Keratinocyte (primary cell): ENCODE results near the gene TTLL5. TPM values are rescaled to one million over a fixed set of nuclear protein-coding genes. Genes with fewer than 3 reads are reported as not detected.
A peak's percentile ranks its signal among the peaks of the same experiment; 100 is the strongest.

Experiments used
- DNase-seq: peaks from one replicate; pipeline ENCODE4 v3.0.0-alpha.2; 2011; ENCODE audit warnings: low read depth, missing footprints, low spot score
- FAIRE-seq: peaks from 2 replicates; lab custom pipeline; 2011; peaks lifted over from hg19 to GRCh38; lab: Jason Lieb, UNC
- H2AFZ ChIP-seq: 2 replicates; pipeline ENCODE4 v1.6.0; 2012; ENCODE audit warnings: low read length, control low read depth, inconsistent platforms; ENCODE audit not compliant: control insufficient read depth
- H3K27ac ChIP-seq: 2 replicates; pipeline ENCODE4 v1.5.1; 2011; ENCODE audit warnings: low read length; ENCODE audit not compliant: control insufficient read depth, insufficient read depth
- H3K27me3 ChIP-seq: 3 replicates; pipeline ENCODE4 v1.6.0; 2011; ENCODE audit warnings: low read length; ENCODE audit not compliant: control insufficient read depth, insufficient read depth; ENCODE audit errors: extremely low read depth
- H3K36me3 ChIP-seq, 2 experiments: 2 replicates in 1 of 2; 3 replicates in 1 of 2; pipeline ENCODE4 v1.5.1; 2011; ENCODE audit warnings: low read length in 2 of 2, mild to moderate bottlenecking in 1 of 2; ENCODE audit not compliant: control insufficient read depth in 2 of 2, insufficient read depth in 2 of 2; ENCODE audit errors: extremely low read depth in 1 of 2
- H3K4me1 ChIP-seq: 3 replicates; pipeline ENCODE4 v1.5.1; 2011; ENCODE audit warnings: low read length; ENCODE audit not compliant: control insufficient read depth, insufficient read depth; ENCODE audit errors: extremely low read depth
- H3K4me2 ChIP-seq: 3 replicates; pipeline ENCODE4 v1.6.0; 2011; ENCODE audit warnings: low read depth, low read length; ENCODE audit not compliant: control insufficient read depth, insufficient read depth; ENCODE audit errors: extremely low read depth
- H3K4me3 ChIP-seq, 3 experiments: fragments of 200-600 bp in 1 of 3; sonication (generic) in 1 of 3; 2 replicates in 2 of 3; 3 replicates in 1 of 3; pipeline ENCODE4 v1.5.1; 2011 to 2016; ENCODE audit warnings: low read length in 3 of 3, mild to moderate bottlenecking in 3 of 3, control low read depth in 2 of 3, inconsistent platforms in 1 of 3, low read depth in 1 of 3, mixed read lengths in 1 of 3, mixed run types in 1 of 3, moderate library complexity in 1 of 3; ENCODE audit not compliant: control insufficient read depth in 2 of 3, insufficient read depth in 2 of 3; ENCODE audit errors: extremely low read depth in 1 of 3
- H3K79me2 ChIP-seq: 2 replicates; pipeline ENCODE4 v1.6.0; 2012; ENCODE audit warnings: low read length; ENCODE audit not compliant: control insufficient read depth, insufficient read depth
- H3K9ac ChIP-seq: 3 replicates; pipeline ENCODE4 v1.6.0; 2011; ENCODE audit warnings: low read length; ENCODE audit not compliant: control insufficient read depth, insufficient read depth; ENCODE audit errors: extremely low read depth
- H3K9me1 ChIP-seq: 3 replicates; pipeline ENCODE4 v1.6.0; 2011; ENCODE audit warnings: low read length; ENCODE audit not compliant: control insufficient read depth, insufficient read depth; ENCODE audit errors: extremely low read depth
- H3K9me3 ChIP-seq: 2 replicates; pipeline ENCODE4 v1.5.1; 2012; ENCODE audit warnings: low read depth, low read length; ENCODE audit not compliant: control insufficient read depth
- H4K20me1 ChIP-seq: 3 replicates; pipeline ENCODE4 v1.6.0; 2011; ENCODE audit warnings: low read length; ENCODE audit not compliant: control insufficient read depth, insufficient read depth; ENCODE audit errors: extremely low read depth
- CTCF ChIP-seq, 3 experiments: IDR thresholded peaks in 1 of 3; conservative IDR thresholded peaks in 1 of 3; optimal IDR thresholded peaks in 1 of 3; 2 replicates in 2 of 3; 3 replicates in 1 of 3; pipeline versions ENCODE3 to v1.5.1; 2011; ENCODE audit warnings: low read length in 3 of 3, mild to moderate bottlenecking in 3 of 3, moderate library complexity in 2 of 3, control low read depth in 1 of 3, inconsistent platforms in 1 of 3; ENCODE audit not compliant: insufficient read depth in 2 of 3; ENCODE audit errors: extremely low read depth in 1 of 3
- EZH2 ChIP-seq: IDR thresholded peaks from one replicate; pipeline ENCODE4 v1.6.1; 2012; ENCODE audit warnings: inconsistent platforms, mild to moderate bottlenecking, low read length, moderate library complexity
- dilution Hi-C: fragments of 300-500 bp; cut with MboI; formaldehyde crosslinking; loops from one replicate; pipeline ENCODE4 v1.7.0; 2020; ENCODE audit warnings: low sequenced_read_pairs; ENCODE audit not compliant: extremely low pct_ligation_motif_present
- polyA plus RNA-seq, 5 experiments: library from polyadenylated mRNA; depleted of rRNA in 3 of 5; stranded (reverse) in 3 of 5; stranded (forward) in 1 of 5; unstranded in 1 of 5; fragments of >200 nt; gene quantifications; 1 replicate in 1 of 5; 2 replicates in 3 of 5; 3 replicates in 1 of 5; pipeline versions ENCODE4 v1.2.1 to v1.2.3, GENCODE V29; 2011 to 2012; ENCODE audit warnings: missing spikeins in 2 of 5, low read depth in 1 of 5, low replicate concordance in 1 of 5

TTLL5 gene
- polyA plus RNA-seq, 1 donor (not counting 4 experiments of a cell fraction or from before 2014, with no cell fraction given): 20.7 TPM

DNA sequence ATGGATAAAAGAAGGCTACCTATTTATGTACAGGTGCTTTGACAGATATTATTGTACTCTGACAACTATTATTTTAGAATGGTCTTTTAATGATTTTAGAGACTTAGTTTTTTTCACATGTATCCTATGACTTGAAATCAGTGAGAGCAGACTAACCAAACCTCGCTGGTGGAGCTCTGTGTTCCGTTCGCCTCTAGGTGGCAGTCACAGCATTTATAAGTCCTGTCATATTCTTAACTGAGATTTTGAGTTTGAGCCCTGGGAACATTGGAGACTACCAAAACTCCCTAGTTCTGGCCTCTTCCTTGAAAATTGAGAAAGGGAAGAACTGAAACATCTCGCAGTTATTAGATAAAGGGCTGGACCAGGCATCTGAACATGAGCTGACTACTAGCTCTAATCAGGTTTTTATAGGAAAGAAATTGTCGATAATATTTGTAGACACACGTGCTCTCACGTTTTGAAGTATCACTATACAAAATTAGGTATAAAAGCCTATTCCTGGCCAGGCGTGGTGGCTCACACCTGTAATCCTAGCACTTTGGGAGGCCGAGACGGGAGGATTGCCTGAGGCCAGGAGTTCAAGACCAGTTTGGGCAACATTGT lies 48.3 kb downstream of the TTLL5 start:
- peaks cover 15% of the 10 kb centered on the region for H3K4me1 ChIP-seq

GRCh38 chr14:75711105-75711795 lies 50.2 kb downstream of the TTLL5 start:
- no peaks in the 10 kb centered on the region for H3K27me3 ChIP-seq
- no peak overlapping the region for H3K9ac ChIP-seq
- dilution Hi-C loops: no loop called here
- peaks cover 4% of the 10 kb centered on the region for H3K9me1 ChIP-seq
- no peak overlapping the region for H2AFZ ChIP-seq
- peak; percentile 65 to 83 (median 66) for TF ChIP-seq CTCF (optimal IDR thresholded peaks at IDR 0.05 in 1 of 3, IDR thresholded peaks at IDR 0.05 in 1 of 3, conservative IDR thresholded peaks at IDR 0.05 in 1 of 3; ENCODE audit: extremely low read depth in 1 of 3, insufficient read depth in 2 of 3, low read length in 3 of 3)
- no peak for TF ChIP-seq EZH2
- peak overlapping the region; percentile 19 for H3K27ac ChIP-seq
- H4K20me1 ChIP-seq: no peaks in the 10 kb centered on the region
- no peaks in the 10 kb centered on the region for H3K9me3 ChIP-seq
- H3K4me3 ChIP-seq: peak overlapping the region in 2 of 3 experiments; percentile 0 to 16
- FAIRE-seq: no peak
- H3K79me2 ChIP-seq: no peaks in the 10 kb centered on the region
- DNase-seq: no peak
- H3K36me3 ChIP-seq: peaks cover 0 to 1% of the 10 kb centered on the region in 2 experiments
- H3K4me1 ChIP-seq: peaks cover 15% of the 10 kb centered on the region
- H3K4me2 ChIP-seq: peak overlapping the region; percentile 68

More for the DNA sequence above, 48.3 kb downstream of the TTLL5 start:
- Histone ChIP-seq H3K27ac (no peak overlapping the region), H3K9me1 (peaks cover 4% of the 10 kb centered on the region), H3K9ac (no peak overlapping the region), H3K9me3 (no peaks in the 10 kb centered on the region), H3K79me2 (no peaks in the 10 kb centered on the region), H3K36me3 (peaks cover 0 to 4% of the 10 kb centered on the region in 2 experiments), H3K4me3 (no peak overlapping the region), H4K20me1 (no peaks in the 10 kb centered on the region), H3K27me3 (no peaks in the 10 kb centered on the region), H3K4me2 (no peak overlapping the region), H2AFZ (no peak overlapping the region)
- TF ChIP-seq CTCF (optimal IDR thresholded peaks at IDR 0.05 in 1 of 3, IDR thresholded peaks at IDR 0.05 in 1 of 3, conservative IDR thresholded peaks at IDR 0.05 in 1 of 3; ENCODE audit: extremely low read depth in 1 of 3, insufficient read depth in 2 of 3, low read length in 3 of 3): peak; percentile 68 to 78 (median 75)
- TF ChIP-seq EZH2: no peak
- DNase-seq (no peak), FAIRE-seq (peak; percentile 78)
- dilution Hi-C loops: no loop called here
